ENCODE results near the gene RAB21. TPM values are rescaled to one million over a fixed set of nuclear protein-coding genes. Genes with fewer than 3 reads are reported as not detected.

The RAB21 gene
- total RNA-seq, 1 donor from 2014 or later: 31.4 TPM

DNA sequence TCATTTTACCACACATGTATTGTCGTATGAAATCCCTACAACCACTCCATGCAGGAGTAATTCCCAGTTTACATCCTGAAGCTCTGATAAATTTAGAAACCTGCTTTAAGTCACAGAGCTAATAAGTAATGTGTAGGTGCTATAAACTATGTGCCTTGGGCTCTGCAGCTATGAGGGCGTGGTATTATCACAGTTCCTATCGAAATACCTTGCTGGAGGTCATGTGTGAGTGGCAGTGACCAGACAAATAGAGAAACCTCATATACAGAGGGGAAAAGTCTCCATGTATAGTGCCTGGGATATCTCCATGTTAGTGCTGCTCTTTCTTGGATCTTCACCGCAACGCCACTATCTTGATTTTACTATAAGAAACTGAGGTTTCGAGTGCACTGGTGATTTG, 84.0 kb downstream of the RAB21 start:
- H3K27ac ChIP-seq: no peak overlapping the region
- Mint-ChIP-seq H3K27me3 (ENCODE audit: insufficient read depth, low read depth) (no peaks in the 10 kb centered on the region), H3K4me1 (peaks cover 11% of the 10 kb centered on the region), H3K27ac (no peak overlapping the region), H3K36me3 (peaks cover 2% of the 10 kb centered on the region), H3K4me3 (peak overlapping the region; percentile 94), H3K9me3 (no peaks in the 10 kb centered on the region)
- H3K27me3 ChIP-seq: peaks cover 13% of the 10 kb centered on the region
- TF ChIP-seq, protein P1, sequence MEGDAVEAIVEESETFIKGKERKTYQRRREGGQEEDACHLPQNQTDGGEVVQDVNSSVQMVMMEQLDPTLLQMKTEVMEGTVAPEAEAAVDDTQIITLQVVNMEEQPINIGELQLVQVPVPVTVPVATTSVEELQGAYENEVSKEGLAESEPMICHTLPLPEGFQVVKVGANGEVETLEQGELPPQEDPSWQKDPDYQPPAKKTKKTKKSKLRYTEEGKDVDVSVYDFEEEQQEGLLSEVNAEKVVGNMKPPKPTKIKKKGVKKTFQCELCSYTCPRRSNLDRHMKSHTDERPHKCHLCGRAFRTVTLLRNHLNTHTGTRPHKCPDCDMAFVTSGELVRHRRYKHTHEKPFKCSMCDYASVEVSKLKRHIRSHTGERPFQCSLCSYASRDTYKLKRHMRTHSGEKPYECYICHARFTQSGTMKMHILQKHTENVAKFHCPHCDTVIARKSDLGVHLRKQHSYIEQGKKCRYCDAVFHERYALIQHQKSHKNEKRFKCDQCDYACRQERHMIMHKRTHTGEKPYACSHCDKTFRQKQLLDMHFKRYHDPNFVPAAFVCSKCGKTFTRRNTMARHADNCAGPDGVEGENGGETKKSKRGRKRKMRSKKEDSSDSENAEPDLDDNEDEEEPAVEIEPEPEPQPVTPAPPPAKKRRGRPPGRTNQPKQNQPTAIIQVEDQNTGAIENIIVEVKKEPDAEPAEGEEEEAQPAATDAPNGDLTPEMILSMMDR (IDR thresholded peaks at IDR 0.05): no peak
- H4K20me1 ChIP-seq (ENCODE audit: low read depth): peaks cover 4% of the 10 kb centered on the region
- H3K79me2 ChIP-seq (ENCODE audit: low read depth): peaks cover 41% of the 10 kb centered on the region
- H3F3A ChIP-seq (ENCODE audit: low read depth): peaks cover 7% of the 10 kb centered on the region
- H3K4me3 ChIP-seq: no peak overlapping the region
- no peak overlapping the region for H2AFZ ChIP-seq (replicated peaks)
- no peak for DNase-seq (ENCODE audit: low spot score)
- H3K4me1 ChIP-seq: peaks cover 8% of the 10 kb centered on the region
- H3K9ac ChIP-seq: no peak overlapping the region
- H3K36me3 ChIP-seq: no peaks in the 10 kb centered on the region
- H3K9me3 ChIP-seq (ENCODE audit: low read depth): peaks cover 4% of the 10 kb centered on the region
- H3K4me2 ChIP-seq: no peak overlapping the region

DNA sequence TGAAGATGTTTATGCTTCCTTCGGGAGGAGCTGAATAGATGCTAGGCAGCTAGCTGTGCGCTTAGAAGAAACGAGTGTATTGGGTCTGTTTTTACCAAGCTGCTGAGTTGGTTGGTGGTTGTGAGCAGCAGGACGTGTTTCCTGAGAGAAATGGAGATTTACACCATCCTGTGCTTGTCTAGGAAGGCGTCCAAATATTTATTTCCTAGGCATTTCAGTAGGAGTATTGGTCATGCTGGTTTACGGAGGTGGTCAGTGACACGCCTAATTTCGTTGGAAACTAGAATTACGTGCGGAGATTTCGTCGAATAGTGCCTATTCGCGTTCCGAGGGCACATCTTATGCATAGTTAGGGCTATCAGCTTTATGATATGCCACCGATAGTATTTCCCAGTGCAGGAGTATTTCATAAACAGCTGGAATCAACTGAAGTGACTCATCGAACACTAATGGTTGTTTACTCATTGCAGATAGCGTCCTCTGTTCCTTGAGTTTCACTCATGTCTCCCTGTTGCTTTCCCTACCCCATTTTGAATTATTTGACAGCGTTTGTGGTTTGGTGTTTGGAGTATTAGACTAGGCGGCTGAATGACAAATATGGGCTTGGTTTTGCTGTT, 85.7 kb downstream of the RAB21 start:
- peak overlapping the region; percentile 94 for H3K4me3 Mint-ChIP-seq
- H3K27ac ChIP-seq: peak overlapping the region; percentile 65
- no peak for DNase-seq (ENCODE audit: low spot score)

DNA sequence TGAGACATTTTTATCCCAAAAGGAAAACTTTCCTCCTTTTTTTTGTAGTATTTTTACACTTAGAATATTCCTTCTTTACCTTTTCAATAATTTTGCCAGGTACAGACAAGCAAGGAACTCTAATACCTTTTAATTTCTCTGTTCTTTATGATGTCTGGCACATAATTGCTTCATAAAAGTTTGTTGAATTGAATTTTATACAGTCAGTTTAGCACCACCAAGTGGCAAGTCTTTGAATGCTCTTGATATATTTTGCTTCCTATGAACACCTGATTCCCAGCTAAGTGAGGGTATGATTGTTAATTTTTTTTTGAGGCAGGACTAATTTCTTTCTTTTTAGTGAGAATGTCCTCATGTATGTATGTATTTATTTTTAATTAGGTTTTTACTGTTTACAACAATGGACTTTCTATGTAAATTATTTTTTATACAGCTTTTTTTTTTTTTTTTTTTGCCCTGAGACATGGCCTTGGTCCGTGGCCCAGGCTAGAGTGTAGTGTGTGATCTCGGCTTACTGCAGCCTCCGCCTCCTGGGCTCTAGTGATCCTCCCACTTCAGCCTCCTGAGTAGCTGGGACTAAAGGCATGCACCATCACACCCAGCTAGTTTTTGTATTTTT, 91.8 kb downstream of the RAB21 start:
- no peak for DNase-seq (ENCODE audit: low spot score)
- Histone ChIP-seq H3K4me3 (no peak overlapping the region), H3K4me1 (no peaks in the 10 kb centered on the region), H3K27me3 (no peaks in the 10 kb centered on the region), H3K36me3 (no peaks in the 10 kb centered on the region), H4K20me1 (ENCODE audit: low read depth) (peaks cover 22% of the 10 kb centered on the region), H2AFZ (replicated peaks) (no peak overlapping the region), H3K27ac (no peak overlapping the region), H3K79me2 (ENCODE audit: low read depth) (peaks cover 96% of the 10 kb centered on the region), H3K9ac (no peak overlapping the region), H3F3A (ENCODE audit: low read depth) (no peaks in the 10 kb centered on the region), H3K9me3 (ENCODE audit: low read depth) (no peaks in the 10 kb centered on the region), H3K4me2 (no peak overlapping the region)
- Mint-ChIP-seq H3K27ac (no peak overlapping the region), H3K36me3 (peaks cover 15% of the 10 kb centered on the region), H3K9me3 (peaks cover 7% of the 10 kb centered on the region), H3K4me3 (no peak overlapping the region), H3K4me1 (peaks cover 3% of the 10 kb centered on the region), H3K27me3 (ENCODE audit: insufficient read depth, low read depth) (no peaks in the 10 kb centered on the region)
- TF ChIP-seq EZH2phosphoT487 (IDR thresholded peaks at IDR 0.05): no peak
- TF ChIP-seq, protein P1 (IDR thresholded peaks at IDR 0.05): peak; percentile 55

More for the DNA sequence above, 85.7 kb downstream of the RAB21 start:
- Histone ChIP-seq H3K4me3 (peak overlapping the region; percentile 65), H3K79me2 (ENCODE audit: low read depth) (peaks cover 58% of the 10 kb centered on the region), H3K27me3 (peaks cover 13% of the 10 kb centered on the region), H2AFZ (replicated peaks) (peak overlapping the region; percentile 95), H3K36me3 (no peaks in the 10 kb centered on the region), H3K9me3 (ENCODE audit: low read depth) (peaks cover 4% of the 10 kb centered on the region), H3K4me1 (peaks cover 8% of the 10 kb centered on the region), H3F3A (ENCODE audit: low read depth) (peaks cover 7% of the 10 kb centered on the region), H4K20me1 (ENCODE audit: low read depth) (peaks cover 10% of the 10 kb centered on the region), H3K4me2 (peak overlapping the region; percentile 88), H3K9ac (peak overlapping the region; percentile 82)
- H3K27ac Mint-ChIP-seq: peak overlapping the region; percentile 86
- TF ChIP-seq EZH2phosphoT487 (IDR thresholded peaks at IDR 0.05): no peak
- no peak for TF ChIP-seq EZH2 (IDR thresholded peaks at IDR 0.05)
- TF ChIP-seq, protein P1 (IDR thresholded peaks at IDR 0.05): no peak
- H3K9me3 Mint-ChIP-seq: no peaks in the 10 kb centered on the region
- H3K4me1 Mint-ChIP-seq: peaks cover 11% of the 10 kb centered on the region
- peaks cover 2% of the 10 kb centered on the region for H3K36me3 Mint-ChIP-seq
- no peaks in the 10 kb centered on the region for H3K27me3 Mint-ChIP-seq (ENCODE audit: insufficient read depth, low read depth)

Data from neural progenitor cell (in vitro differentiated cells).